HL-60 (cell line): ENCODE results near the gene DSE.

ENCODE experiments used
- GABPA ChIP-seq: IDR thresholded peaks from 2 replicates; pipeline ENCODE4 v1.6.1; 2012; ENCODE audit warnings: low read depth
- POLR2AphosphoS5 ChIP-seq: IDR thresholded peaks from 2 replicates; pipeline ENCODE4 v1.6.1; 2012; ENCODE audit warnings: low read depth
- REST ChIP-seq: IDR thresholded peaks from 2 replicates; pipeline ENCODE4 v1.6.1; 2012; ENCODE audit warnings: low read depth; ENCODE audit not compliant: insufficient replicate concordance
- SPI1 ChIP-seq: IDR thresholded peaks from 2 replicates; pipeline ENCODE4 v1.6.1; 2012; ENCODE audit warnings: low read depth, mild to moderate bottlenecking, borderline replicate concordance
- TF ChIP-seq, protein P1 (sequence below): IDR thresholded peaks from one replicate; pipeline ENCODE4 v1.5.1; 2011; ENCODE audit warnings: low read length, control low read depth, inconsistent platforms; ENCODE audit not compliant: insufficient read depth

GRCh38 chr6:116396441-116396840 is 25.7 kb downstream of the DSE start:
- TF ChIP-seq, protein P1, sequence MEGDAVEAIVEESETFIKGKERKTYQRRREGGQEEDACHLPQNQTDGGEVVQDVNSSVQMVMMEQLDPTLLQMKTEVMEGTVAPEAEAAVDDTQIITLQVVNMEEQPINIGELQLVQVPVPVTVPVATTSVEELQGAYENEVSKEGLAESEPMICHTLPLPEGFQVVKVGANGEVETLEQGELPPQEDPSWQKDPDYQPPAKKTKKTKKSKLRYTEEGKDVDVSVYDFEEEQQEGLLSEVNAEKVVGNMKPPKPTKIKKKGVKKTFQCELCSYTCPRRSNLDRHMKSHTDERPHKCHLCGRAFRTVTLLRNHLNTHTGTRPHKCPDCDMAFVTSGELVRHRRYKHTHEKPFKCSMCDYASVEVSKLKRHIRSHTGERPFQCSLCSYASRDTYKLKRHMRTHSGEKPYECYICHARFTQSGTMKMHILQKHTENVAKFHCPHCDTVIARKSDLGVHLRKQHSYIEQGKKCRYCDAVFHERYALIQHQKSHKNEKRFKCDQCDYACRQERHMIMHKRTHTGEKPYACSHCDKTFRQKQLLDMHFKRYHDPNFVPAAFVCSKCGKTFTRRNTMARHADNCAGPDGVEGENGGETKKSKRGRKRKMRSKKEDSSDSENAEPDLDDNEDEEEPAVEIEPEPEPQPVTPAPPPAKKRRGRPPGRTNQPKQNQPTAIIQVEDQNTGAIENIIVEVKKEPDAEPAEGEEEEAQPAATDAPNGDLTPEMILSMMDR, result no peak
- TF ChIP-seq REST, result no peak
- no peak for TF ChIP-seq POLR2AphosphoS5
- no peak for TF ChIP-seq GABPA
- no peak for TF ChIP-seq SPI1
